Measurements from ENCODE around the gene SCRT2. TPM values are rescaled to one million over a fixed set of nuclear protein-coding genes. Genes with fewer than 3 reads are reported as not detected.

The SCRT2 gene
- polyA plus RNA-seq, 3 donors = not detected

DNA sequence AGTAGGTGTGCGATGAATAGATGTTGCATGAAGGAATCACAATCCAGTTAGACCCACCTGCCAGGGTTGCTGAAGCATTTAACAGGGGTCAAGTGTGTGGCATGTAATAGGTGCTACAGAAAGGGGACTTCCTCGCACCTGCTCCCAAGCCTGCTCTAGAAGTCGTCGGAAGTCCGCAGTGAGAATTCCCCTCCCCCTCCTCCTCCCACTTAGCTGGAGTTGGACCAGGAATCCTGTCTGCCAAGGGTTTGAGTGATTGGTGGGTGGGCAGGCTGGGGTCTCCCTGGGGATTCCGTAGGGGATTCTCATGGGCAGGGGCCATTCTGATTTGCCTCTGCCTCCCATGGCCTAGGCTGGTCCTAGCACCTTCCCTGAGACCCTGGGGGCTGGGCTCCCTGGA, 10.3 kb downstream of the SCRT2 start:
- Histone ChIP-seq H3K4me1 (ENCODE audit: control insufficient read depth in 1 of 2, insufficient read depth in 2 of 2, low read length in 2 of 2) (peaks cover 29 to 36% of the 10 kb centered on the region in 2 donors), H3K79me2 (ENCODE audit: insufficient read depth, low read length) (no peaks in the 10 kb centered on the region), H3K27me3 (ENCODE audit: control insufficient read depth in 2 of 2, insufficient read depth in 2 of 2, low read length in 2 of 2) (peaks cover 23 to 40% of the 10 kb centered on the region in 2 donors), H3K9ac (ENCODE audit: insufficient read depth, low read length, poor library complexity, severe bottlenecking) (no peak overlapping the region), H3K4me3 (replicated peaks in 1 of 3; ENCODE audit: low read depth in 2 of 3, low read length in 3 of 3) (no peak overlapping the region), H3K27ac (ENCODE audit: low read depth in 1 of 2, low read length in 2 of 2) (no peak overlapping the region), H2AFZ (ENCODE audit: insufficient read depth, low read depth, low read length, poor library complexity, severe bottlenecking) (no peak overlapping the region), H4K20me1 (ENCODE audit: insufficient read depth, low read length) (no peaks in the 10 kb centered on the region), H3K9me3 (replicated peaks in 1 of 2; ENCODE audit: control insufficient read depth in 1 of 2, insufficient read depth in 1 of 2, low read length in 2 of 2) (peaks cover 0 to 7% of the 10 kb centered on the region in 2 donors), H3K4me2 (replicated peaks; ENCODE audit: extremely low read depth, low read length, poor library complexity, severe bottlenecking) (no peak overlapping the region), H3K36me3 (replicated peaks in 1 of 2; ENCODE audit: control insufficient read depth in 1 of 2, insufficient read depth in 2 of 2, low read length in 2 of 2) (no peaks in the 10 kb centered on the region)
- peak overlapping the region; percentile 45 to 91 for H3K4me3 Mint-ChIP-seq
- no peak for DNase-seq
- H3K9me3 Mint-ChIP-seq = peaks cover 0 to 16% (median 10%) of the 10 kb centered on the region in 7 donors
- intact Hi-C loops (cut with micrococcal nuclease) = no loop called here
- peaks cover 8 to 10% of the 10 kb centered on the region in 2 donors for H3K36me3 Mint-ChIP-seq
- no peak for TF ChIP-seq CTCF (IDR thresholded peaks at IDR 0.05)
- peaks cover 39 to 61% (median 51%) of the 10 kb centered on the region in 3 donors for H3K27me3 Mint-ChIP-seq (ENCODE audit: low read depth in 3 of 3)
- WGBS (ENCODE audit: insufficient coverage) = 57% methylated on average over 2 of the region's 6 CpGs
- H3K4me1 Mint-ChIP-seq = peaks cover 34% of the 10 kb centered on the region
- no peak overlapping the region for H3K27ac Mint-ChIP-seq

DNA sequence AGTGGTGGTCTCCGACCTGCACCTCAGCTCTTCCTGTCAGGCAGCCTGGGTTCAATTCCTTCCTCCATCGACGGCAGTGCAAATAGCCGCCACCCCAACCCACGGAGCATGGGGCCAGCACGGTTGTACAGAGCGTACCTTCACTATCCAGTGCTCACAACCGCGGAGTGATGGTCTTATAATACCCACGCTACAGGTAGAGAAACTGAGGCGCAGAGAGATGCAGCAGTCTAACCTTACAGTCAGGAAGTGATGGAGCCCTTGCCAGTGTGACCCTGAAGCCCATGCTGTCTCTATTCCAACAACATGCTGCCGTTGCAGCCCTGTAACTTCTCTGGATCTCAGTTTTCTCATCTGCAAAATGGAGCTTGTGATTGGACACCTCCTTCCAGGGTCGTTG, 11.0 kb downstream of the SCRT2 start:
- H3K4me1 ChIP-seq (ENCODE audit: control insufficient read depth in 1 of 2, insufficient read depth in 2 of 2, low read length in 2 of 2) = peaks cover 36 to 43% of the 10 kb centered on the region in 2 donors
- no peak for DNase-seq
- 44% methylated on average over 11 of the region's 13 CpGs for WGBS (ENCODE audit: insufficient coverage)
- H4K20me1 ChIP-seq (ENCODE audit: insufficient read depth, low read length) = no peaks in the 10 kb centered on the region
- no peak for TF ChIP-seq CTCF (IDR thresholded peaks at IDR 0.05)
- H3K9ac ChIP-seq (ENCODE audit: insufficient read depth, low read length, poor library complexity, severe bottlenecking) = no peak overlapping the region
- H3K36me3 Mint-ChIP-seq = peaks cover 8 to 10% of the 10 kb centered on the region in 2 donors
- no peak overlapping the region for H3K27ac Mint-ChIP-seq
- peaks cover 39% of the 10 kb centered on the region for H3K4me1 Mint-ChIP-seq
- no peak overlapping the region for H2AFZ ChIP-seq (ENCODE audit: insufficient read depth, low read depth, low read length, poor library complexity, severe bottlenecking)
- no peaks in the 10 kb centered on the region for H3K79me2 ChIP-seq (ENCODE audit: insufficient read depth, low read length)
- peaks cover 39 to 56% (median 51%) of the 10 kb centered on the region in 3 donors for H3K27me3 Mint-ChIP-seq (ENCODE audit: low read depth in 3 of 3)
- H3K4me2 ChIP-seq (replicated peaks; ENCODE audit: extremely low read depth, low read length, poor library complexity, severe bottlenecking) = no peak overlapping the region
- peaks cover 0 to 16% (median 10%) of the 10 kb centered on the region in 7 donors for H3K9me3 Mint-ChIP-seq
- peaks cover 23 to 40% of the 10 kb centered on the region in 2 donors for H3K27me3 ChIP-seq (ENCODE audit: control insufficient read depth in 2 of 2, insufficient read depth in 2 of 2, low read length in 2 of 2)
- peaks cover 0 to 7% of the 10 kb centered on the region in 2 donors for H3K9me3 ChIP-seq (replicated peaks in 1 of 2; ENCODE audit: control insufficient read depth in 1 of 2, insufficient read depth in 1 of 2, low read length in 2 of 2)
- H3K27ac ChIP-seq (ENCODE audit: low read depth in 1 of 2, low read length in 2 of 2) = no peak overlapping the region
- H3K36me3 ChIP-seq (replicated peaks in 1 of 2; ENCODE audit: control insufficient read depth in 1 of 2, insufficient read depth in 2 of 2, low read length in 2 of 2) = no peaks in the 10 kb centered on the region
- H3K4me3 Mint-ChIP-seq = peak overlapping the region in 1 of 2 donors; percentile 91
- intact Hi-C loops (cut with micrococcal nuclease) = no loop called here
- no peak overlapping the region for H3K4me3 ChIP-seq (replicated peaks in 1 of 3; ENCODE audit: low read depth in 2 of 3, low read length in 3 of 3)
